Upper lobe of left lung (tissue), 6 donors: ENCODE measurements around the gene GIPC1. TPM values are rescaled to one million over a fixed set of nuclear protein-coding genes. Genes with fewer than 3 reads are reported as not detected.

Experiments used
- ATAC-seq, 2 donors: fragments of 200-7000 bp; cut with Tn5 transposase; one replicate each; pipeline ENCODE4 v1.9.1; 2022; ENCODE audit warnings: mild to moderate bottlenecking in 2 of 2, moderate library complexity in 2 of 2; ENCODE audit not compliant: low FRiP score in 2 of 2
- DNase-seq, 2 donors: peaks; one replicate each; pipeline ENCODE4 v3.0.0-alpha.2; 2019 to 2020
- H3K27ac ChIP-seq, 4 donors: fragments of 200-600 bp; sonication (generic); one replicate each; pipeline ENCODE4 v1.5.1; 2016 to 2019
- H3K27me3 ChIP-seq, 4 donors: fragments of 200-600 bp; sonication (generic); one replicate each; pipeline ENCODE4 v1.5.1; 2017 to 2019
- H3K36me3 ChIP-seq, 4 donors: fragments of 200-600 bp; sonication (generic); one replicate each; pipeline ENCODE4 v1.5.1; 2016 to 2019
- H3K4me1 ChIP-seq, 4 donors: fragments of 200-600 bp; sonication (generic); one replicate each; pipeline ENCODE4 v1.5.1; 2018 to 2019
- H3K4me3 ChIP-seq, 4 donors: fragments of 200-600 bp; sonication (generic); one replicate each; pipeline ENCODE4 v1.5.1; 2017 to 2019; ENCODE audit warnings: mild to moderate bottlenecking in 2 of 4, moderate library complexity in 1 of 4
- H3K9me3 ChIP-seq, 4 donors: fragments of 200-600 bp; sonication (generic); one replicate each; pipeline ENCODE4 v1.5.1; 2018 to 2019
- CTCF ChIP-seq, 6 experiments: fragments of 450-650 bp in 4 of 6; fragments of 200-600 bp in 2 of 6; sonication (generic) in 2 of 6; IDR thresholded peaks; one replicate each; pipeline ENCODE4 v1.5.1; 2016 to 2019; ENCODE audit warnings: antibody characterized with exemption in 6 of 6
- EP300 ChIP-seq, 4 donors: sonication (generic); formaldehyde crosslinking; IDR thresholded peaks; one replicate each; pipeline ENCODE4 v1.5.1; 2017; ENCODE audit warnings: antibody characterized with exemption in 4 of 4, control low read depth in 2 of 4
- POLR2A ChIP-seq, 4 donors: fragments of 450-650 bp; IDR thresholded peaks; one replicate each; pipeline ENCODE4 v1.5.1; 2016 to 2017; ENCODE audit warnings: antibody characterized with exemption in 4 of 4, mild to moderate bottlenecking in 2 of 4
- POLR2AphosphoS5 ChIP-seq, 2 donors: sonication (generic); formaldehyde crosslinking; IDR thresholded peaks; one replicate each; pipeline ENCODE4 v1.5.1; 2017; ENCODE audit warnings: antibody characterized with exemption in 2 of 2
- WGBS, 2 donors: methylation state at CpG; one replicate each; pipeline ENCODE4 v1.1.5; 2017 to 2018; 5-methylcytosine and 5-hydroxymethylcytosine counted together
- total RNA-seq, 6 donors: library from RNA; depleted of rRNA in 4 of 6; stranded (reverse); fragments of >200 nt in 4 of 6; gene quantifications; one replicate each; pipeline versions ENCODE4 v1.1.0 to v1.2.1, GENCODE V29; 2016 to 2021
- donor health status: DM: no; HTN: no; CAD: no; lungs with moderate emphysema.
- donor health status: DM: no; HTN: yes; CAD: no; lungs with severe emphysema.

Gene GIPC1
- total RNA-seq, 6 donors from 2014 or later, result 103 to 283 (median 152) TPM

DNA sequence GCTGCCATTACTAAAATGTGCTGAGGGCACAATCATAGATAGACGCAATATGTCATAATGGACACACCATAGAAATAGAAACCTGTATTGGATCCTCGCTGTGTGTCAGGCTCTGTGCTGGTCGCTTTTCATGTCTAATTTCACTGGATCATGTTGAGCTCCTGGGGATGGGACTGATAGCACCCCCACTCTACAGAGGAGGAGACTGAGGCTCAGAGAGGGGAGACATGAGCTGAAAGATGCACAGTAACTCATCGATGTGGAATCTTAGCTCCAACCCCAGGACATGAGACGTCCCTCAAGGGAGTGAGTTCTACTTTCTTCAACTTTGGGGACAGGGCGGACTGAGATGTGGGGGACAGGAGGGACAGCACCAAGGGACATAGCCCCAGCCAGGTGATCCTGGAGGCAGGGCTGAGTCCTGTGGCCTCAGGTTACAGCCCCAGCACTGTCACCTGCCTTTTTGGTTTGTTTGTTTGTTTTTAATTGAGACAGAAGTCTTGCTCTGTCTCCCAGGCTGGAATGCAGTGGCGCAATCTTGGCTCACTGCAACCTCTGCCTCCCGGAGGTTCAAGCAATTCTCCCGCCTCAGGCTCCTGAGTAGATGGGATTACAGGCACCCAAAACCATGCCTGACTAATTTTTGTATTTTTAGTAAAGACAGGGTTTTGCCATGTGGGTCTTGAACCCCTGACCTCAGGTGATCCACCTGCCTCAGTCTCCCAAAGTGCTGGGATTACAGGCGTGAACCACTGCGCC, 6.6 kb upstream of the GIPC1 start:
- ATAC-seq, result no peak
- Histone ChIP-seq H3K27ac (peak overlapping the region in 2 of 4 donors; percentile 7 to 27), H3K4me1 (peaks cover 20 to 45% (median 36%) of the 10 kb centered on the region in 4 donors), H3K9me3 (no peaks in the 10 kb centered on the region), H3K4me3 (no peak overlapping the region), H3K27me3 (no peaks in the 10 kb centered on the region), H3K36me3 (no peaks in the 10 kb centered on the region)
- DNase-seq, result peak in 1 of 2 donors; percentile 47
- whole genome bisulfite sequencing, 2 donors, result 80 to 86% methylated on average over 10 to 11 of the region's 11 CpGs
- TF ChIP-seq EP300 (IDR thresholded peaks at IDR 0.05) (no peak), POLR2AphosphoS5 (IDR thresholded peaks at IDR 0.05) (peak in 1 of 2 donors; percentile 23)

DNA sequence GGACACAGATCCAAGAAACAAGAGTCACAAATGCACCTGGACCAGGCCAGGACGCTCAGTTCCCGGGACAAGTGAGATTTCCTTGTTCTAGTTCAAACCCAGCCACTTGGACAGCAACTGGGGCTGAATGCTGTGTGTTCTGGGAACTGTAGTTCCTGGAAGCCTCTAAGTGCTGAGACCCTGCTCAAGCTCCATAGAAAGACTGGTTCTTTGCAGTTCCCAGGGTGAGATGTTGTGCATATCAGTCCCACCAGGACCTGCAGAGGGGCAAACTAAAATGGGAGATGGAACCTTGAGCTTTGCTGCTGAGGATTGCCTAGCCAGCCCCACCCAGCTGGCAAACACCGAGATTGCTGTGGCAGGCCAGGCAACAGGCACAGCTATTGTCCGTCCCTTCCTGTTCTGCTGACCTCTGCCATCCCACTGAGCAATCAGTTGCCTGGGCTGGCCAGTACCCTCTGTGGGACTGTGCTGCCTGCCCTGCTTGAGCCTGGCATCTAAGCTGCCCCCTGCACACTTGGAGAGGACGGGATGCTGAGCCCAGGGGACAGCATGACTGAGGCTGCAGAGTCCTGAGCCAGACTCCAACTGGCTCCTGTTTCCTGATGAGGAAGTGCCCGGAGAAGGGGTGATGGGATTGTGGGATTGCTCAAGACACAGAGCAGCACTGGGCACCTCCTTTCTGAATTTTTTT, 1.4 kb upstream of the GIPC1 start:
- TF ChIP-seq POLR2AphosphoS5 (IDR thresholded peaks at IDR 0.05) (no peak), POLR2A (IDR thresholded peaks at IDR 0.05) (peak in 2 of 4 donors; percentile 12 to 35)
- Histone ChIP-seq H3K9me3 (no peaks in the 10 kb centered on the region), H3K4me1 (peaks cover 31 to 47% (median 35%) of the 10 kb centered on the region in 4 donors), H3K4me3 (no peak overlapping the region), H3K27me3 (no peaks in the 10 kb centered on the region), H3K27ac (peak overlapping the region; percentile 82 to 89 (median 87)), H3K36me3 (no peaks in the 10 kb centered on the region)
- peak; percentile 1 to 8 for ATAC-seq
- peak; percentile 24 to 75 for DNase-seq
- WGBS, 2 donors, result 28 to 38% methylated on average over 6 of the region's 6 CpGs

- Histone ChIP-seq H3K36me3 (peaks cover 0 to 3% (median 1%) of the 10 kb centered on the region in 4 donors), H3K27ac (peak overlapping the region; percentile 82 to 89 (median 87)), H3K4me1 (peaks cover 30 to 45% (median 33%) of the 10 kb centered on the region in 4 donors), H3K4me3 (peak overlapping the region in 3 of 4 donors; percentile 86 to 98 (median 93)), H3K27me3 (no peaks in the 10 kb centered on the region), H3K9me3 (no peaks in the 10 kb centered on the region)
- DNase-seq (no peak), ATAC-seq (no peak)
- 47 to 58% methylated on average over 7 of the region's 7 CpGs for WGBS, 2 donors
- TF ChIP-seq EP300 (IDR thresholded peaks at IDR 0.05), result no peak
- no peak for TF ChIP-seq POLR2AphosphoS5 (IDR thresholded peaks at IDR 0.05)
- TF ChIP-seq POLR2A (IDR thresholded peaks at IDR 0.05), result no peak
- TF ChIP-seq CTCF (IDR thresholded peaks at IDR 0.05), result no peak
These were observed 904 bp upstream of the GIPC1 start for GRCh38 chr19:14496834-14497227.

DNA sequence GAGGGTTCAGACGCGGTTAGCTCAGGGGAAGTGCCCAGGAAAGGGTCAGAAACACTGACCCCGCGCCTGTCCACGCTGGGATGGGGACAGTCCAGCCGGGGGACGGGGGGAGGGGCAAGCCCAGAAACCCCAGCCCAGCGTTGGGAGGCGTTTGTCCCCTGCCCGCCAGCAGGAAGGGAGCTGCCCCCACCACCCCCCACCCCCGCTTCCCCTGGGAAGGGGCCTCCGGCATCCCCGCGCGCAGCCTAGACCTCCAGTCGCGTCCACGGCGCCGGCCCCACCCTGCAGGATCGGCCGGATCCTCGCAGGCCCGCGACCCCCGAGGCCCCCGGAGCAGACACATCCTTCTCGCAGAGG, 277 bp downstream of the GIPC1 start:
- no peak for TF ChIP-seq EP300 (IDR thresholded peaks at IDR 0.05)
- no peak for TF ChIP-seq CTCF (IDR thresholded peaks at IDR 0.05)
- TF ChIP-seq POLR2A (IDR thresholded peaks at IDR 0.05), result no peak
- TF ChIP-seq POLR2AphosphoS5 (IDR thresholded peaks at IDR 0.05), result no peak
- H3K27ac ChIP-seq, result peak overlapping the region; percentile 86 to 89 (median 88)
- peak in 1 of 2 donors; percentile 0 for ATAC-seq
- H3K4me1 ChIP-seq, result peaks cover 30 to 45% (median 33%) of the 10 kb centered on the region in 4 donors
- H3K4me3 ChIP-seq, result peak overlapping the region; percentile 86 to 98 (median 94)
- no peaks in the 10 kb centered on the region for H3K27me3 ChIP-seq
- H3K36me3 ChIP-seq, result peaks cover 0 to 14% (median 8%) of the 10 kb centered on the region in 4 donors
- H3K9me3 ChIP-seq, result no peaks in the 10 kb centered on the region
- WGBS, 2 donors, result 0% methylated on average over 2 to 6 of the region's 28 CpGs
- no peak for DNase-seq

DNA sequence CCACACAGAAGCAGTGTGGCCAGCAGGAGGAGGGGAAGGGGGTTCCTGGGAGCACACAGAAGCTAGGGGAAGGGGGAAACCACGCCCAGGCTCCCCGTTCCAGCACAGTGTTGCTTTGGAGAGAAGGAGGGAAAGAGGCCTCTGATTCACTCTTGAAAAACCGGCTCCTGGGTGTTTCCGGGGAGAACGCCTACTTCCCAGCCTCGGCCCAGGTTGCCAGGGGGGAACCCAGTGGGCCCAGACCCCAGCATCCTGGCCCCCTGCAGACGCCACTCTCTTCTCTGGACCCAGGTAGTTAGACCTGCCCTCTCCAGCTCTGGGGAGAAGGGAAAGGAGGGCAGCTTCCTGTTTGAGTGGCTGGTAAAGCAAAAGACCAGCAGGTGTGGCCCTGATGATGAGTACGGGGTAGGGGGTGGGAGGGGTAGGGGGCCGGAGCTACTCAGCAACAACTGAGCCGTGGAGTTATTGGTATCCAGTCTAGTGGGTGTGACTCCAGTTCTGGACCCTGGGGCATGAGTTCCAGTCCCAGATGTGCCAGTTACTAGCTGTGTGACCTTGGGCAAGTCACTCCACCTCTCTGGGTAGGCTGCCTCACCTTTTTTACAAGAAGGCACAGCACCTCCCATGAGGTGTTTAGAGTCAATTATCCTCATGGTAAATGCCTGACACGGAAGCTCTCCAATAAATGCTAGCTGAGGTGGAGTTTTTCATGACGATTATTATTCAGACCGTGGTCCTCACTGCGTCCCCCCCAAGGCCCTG, 836 bp downstream of the GIPC1 start:
- ATAC-seq, result no peak
- no peaks in the 10 kb centered on the region for H3K9me3 ChIP-seq
- peaks cover 30 to 45% (median 33%) of the 10 kb centered on the region in 4 donors for H3K4me1 ChIP-seq

More for the DNA sequence above, 836 bp downstream of the GIPC1 start:
- 16 to 18% methylated on average over 11 to 14 of the region's 14 CpGs for WGBS, 2 donors
- Histone ChIP-seq H3K27ac (peak overlapping the region; percentile 86 to 89 (median 88)), H3K36me3 (peaks cover 3 to 19% (median 9%) of the 10 kb centered on the region in 4 donors), H3K27me3 (no peaks in the 10 kb centered on the region), H3K4me3 (peak overlapping the region; percentile 86 to 98 (median 94))
- no peak for TF ChIP-seq CTCF (IDR thresholded peaks at IDR 0.05)
- TF ChIP-seq POLR2A (IDR thresholded peaks at IDR 0.05), result no peak
- no peak for TF ChIP-seq POLR2AphosphoS5 (IDR thresholded peaks at IDR 0.05)
- no peak for TF ChIP-seq EP300 (IDR thresholded peaks at IDR 0.05)
- DNase-seq, result peak in 1 of 2 donors; percentile 59
